Liver (tissue), 9 donors: Measurements from ENCODE around the gene SUGCT. TPM values are rescaled to one million over a fixed set of nuclear protein-coding genes. Genes with fewer than 3 reads are reported as not detected.

Experiments
- DNase-seq: peaks from one replicate; pipeline ENCODE4 v3.0.0-alpha.2; 2017; ENCODE audit warnings: low spot score
- H3K27ac ChIP-seq, 2 donors: one replicate each; pipeline ENCODE4 v1.7.0; 2013; ENCODE audit warnings: inconsistent platforms in 2 of 2, low read length in 2 of 2, control low read depth in 1 of 2, low read depth in 1 of 2, mild to moderate bottlenecking in 1 of 2
- H3K27me3 ChIP-seq, 4 donors: one replicate each; pipeline versions ENCODE4 v1.6.1 to v1.7.0; 2013; ENCODE audit warnings: low read length in 3 of 4, inconsistent platforms in 1 of 4, mild to moderate bottlenecking in 1 of 4, moderate library complexity in 1 of 4; ENCODE audit not compliant: control insufficient read depth in 4 of 4, insufficient read depth in 4 of 4
- H3K36me3 ChIP-seq, 4 donors: one replicate each; pipeline versions ENCODE4 v1.6.1 to v1.7.0; 2013; ENCODE audit warnings: low read length in 3 of 4, mild to moderate bottlenecking in 3 of 4, low read depth in 1 of 4, moderate library complexity in 1 of 4; ENCODE audit not compliant: control insufficient read depth in 4 of 4, insufficient read depth in 3 of 4
- H3K4me1 ChIP-seq, 4 donors: one replicate each; pipeline versions ENCODE4 v1.6.1 to v1.7.0; 2013; ENCODE audit warnings: low read length in 3 of 4, mild to moderate bottlenecking in 3 of 4, moderate library complexity in 1 of 4; ENCODE audit not compliant: control insufficient read depth in 4 of 4, insufficient read depth in 4 of 4
- H3K4me3 ChIP-seq, 3 donors: one replicate each; pipeline versions ENCODE4 v1.6.1 to v1.7.0; 2013; ENCODE audit warnings: low read length in 3 of 3, control low read depth in 1 of 3, low read depth in 1 of 3, mild to moderate bottlenecking in 1 of 3
- H3K9ac ChIP-seq, 2 donors: one replicate each; pipeline ENCODE4 v1.7.0; 2013; ENCODE audit warnings: low read length in 2 of 2, mild to moderate bottlenecking in 2 of 2, moderate library complexity in 2 of 2, control low read depth in 1 of 2, low read depth in 1 of 2
- H3K9me3 ChIP-seq, 4 donors: one replicate each; pipeline versions ENCODE4 v1.6.1 to v1.7.0; 2013; ENCODE audit warnings: low read length in 3 of 4; ENCODE audit not compliant: control insufficient read depth in 4 of 4
- ATF3 ChIP-seq: IDR thresholded peaks from 2 replicates; pipeline ENCODE4 v1.6.1; 2016; ENCODE audit warnings: antibody characterized with exemption
- CTCF ChIP-seq: fragments of 150-350 bp; IDR thresholded peaks from 2 replicates; pipeline ENCODE4 v1.5.1; 2017; ENCODE audit warnings: improper control_type of control experiment, low read depth, low read length; ENCODE audit not compliant: missing input control
- FOXA1 ChIP-seq: IDR thresholded peaks from 2 replicates; pipeline ENCODE4 v1.6.1; 2016; ENCODE audit warnings: antibody characterized with exemption
- FOXA2 ChIP-seq: IDR thresholded peaks from 2 replicates; pipeline ENCODE4 v1.6.1; 2016; ENCODE audit warnings: antibody characterized with exemption
- GABPA ChIP-seq, 2 donors: IDR thresholded peaks in 1 of 2; conservative IDR thresholded peaks in 1 of 2; 2 replicates each; pipeline ENCODE4 v1.6.1; 2016; ENCODE audit warnings: antibody characterized with exemption in 2 of 2, mild to moderate bottlenecking in 1 of 2, moderate library complexity in 1 of 2
- HNF4A ChIP-seq, 2 donors: conservative IDR thresholded peaks; 2 replicates each; pipeline ENCODE4 v1.6.1; 2016; ENCODE audit warnings: antibody characterized with exemption in 2 of 2, mild to moderate bottlenecking in 2 of 2
- HNF4G ChIP-seq: IDR thresholded peaks from 2 replicates; pipeline ENCODE4 v1.6.1; 2016; ENCODE audit warnings: antibody characterized with exemption
- JUND ChIP-seq, 2 donors: IDR thresholded peaks; 2 replicates each; pipeline ENCODE4 v1.6.1; 2016; ENCODE audit warnings: antibody characterized with exemption in 2 of 2
- MAX ChIP-seq: IDR thresholded peaks from 2 replicates; pipeline ENCODE4 v1.6.1; 2016; ENCODE audit warnings: antibody characterized with exemption
- NR2F2 ChIP-seq: IDR thresholded peaks from 2 replicates; pipeline ENCODE4 v1.6.1; 2016; ENCODE audit warnings: antibody characterized with exemption
- RAD21 ChIP-seq, 2 donors: IDR thresholded peaks; 2 replicates each; pipeline ENCODE4 v1.6.1; 2016; ENCODE audit warnings: antibody characterized with exemption in 2 of 2, mild to moderate bottlenecking in 2 of 2
- REST ChIP-seq: IDR thresholded peaks from 2 replicates; pipeline ENCODE4 v1.6.1; 2016; ENCODE audit warnings: antibody characterized with exemption, mild to moderate bottlenecking
- RXRA ChIP-seq, 2 donors: IDR thresholded peaks; 2 replicates each; pipeline ENCODE4 v1.6.1; 2017 to 2018; ENCODE audit warnings: antibody characterized with exemption in 2 of 2, mild to moderate bottlenecking in 1 of 2
- SP1 ChIP-seq: IDR thresholded peaks from 2 replicates; pipeline ENCODE4 v1.6.1; 2018; ENCODE audit warnings: antibody characterized with exemption, mild to moderate bottlenecking
- TAF1 ChIP-seq: conservative IDR thresholded peaks from 2 replicates; pipeline ENCODE4 v1.6.1; 2016; ENCODE audit warnings: antibody characterized with exemption, mild to moderate bottlenecking
- YY1 ChIP-seq: IDR thresholded peaks from 2 replicates; pipeline ENCODE4 v1.6.1; 2016; ENCODE audit warnings: antibody characterized with exemption, mild to moderate bottlenecking
- ZBTB33 ChIP-seq: IDR thresholded peaks from 2 replicates; pipeline ENCODE4 v1.6.1; 2016; ENCODE audit warnings: antibody characterized with exemption
- WGBS: extraction: QIAGEN DNeasy Blood & Tissue Kit; methylation state at CpG from one replicate; pipeline ENCODE4 v1.1.7; 2013; 5-methylcytosine and 5-hydroxymethylcytosine counted together
- polyA plus RNA-seq, 2 donors: library from polyadenylated mRNA; stranded (reverse) in 1 of 2; unstranded in 1 of 2; fragments of 200-250 nt in 1 of 2; fragments of >200 nt in 1 of 2; fragmentation: Nextera tagmentation in 1 of 2; extraction: Ambion mirVana in 1 of 2; gene quantifications; one replicate each; pipeline versions ENCODE4 v1.2.1 to v1.2.3, GENCODE V29; 2013 to 2015
- total RNA-seq, 2 donors: library from RNA; depleted of rRNA; stranded (reverse); fragments of >200 nt; gene quantifications; one replicate each; pipeline ENCODE4 v1.2.3, GENCODE V29; 2014
- donor health status: healthy.
- donor health status: healthy.
- donor health status: healthy.
- donor health status: healthy.
- donor health status: healthy.

SUGCT gene
- total and polyA plus RNA-seq, 4 donors, result 6.2 to 11.9 (median 9.9) TPM

GRCh38 chr7:40899636-40900507 lies 765.1 kb downstream of the SUGCT start (continued):
- TF ChIP-seq REST (no peak), SP1 (no peak), HNF4A (conservative IDR thresholded peaks at IDR 0.05) (no peak), RAD21 (IDR thresholded peaks at IDR 0.05) (no peak)

GRCh38 chr7:40903872-40904271 lies 769.1 kb downstream of the SUGCT start:
- no peaks in the 10 kb centered on the region for H3K4me1 ChIP-seq
- H3K9ac ChIP-seq, result no peak overlapping the region
- no peak for DNase-seq
- H3K9me3 ChIP-seq, result no peaks in the 10 kb centered on the region
- H3K27ac ChIP-seq, result no peak overlapping the region
- WGBS, result 86% methylated on average over 10 of the region's 10 CpGs
- H3K27me3 ChIP-seq, result no peaks in the 10 kb centered on the region
- TF ChIP-seq TAF1, result no peak
- no peak for TF ChIP-seq SP1
- TF ChIP-seq RAD21 (IDR thresholded peaks at IDR 0.05), result no peak
- no peak for TF ChIP-seq FOXA1
- no peak for TF ChIP-seq NR2F2
- TF ChIP-seq RXRA (IDR thresholded peaks at IDR 0.05), result no peak
- no peak for TF ChIP-seq ZBTB33
- TF ChIP-seq HNF4G, result no peak
- no peak for TF ChIP-seq ATF3
- no peak for TF ChIP-seq FOXA2
- TF ChIP-seq CTCF, result no peak
- TF ChIP-seq REST, result no peak
- TF ChIP-seq JUND (IDR thresholded peaks at IDR 0.05), result no peak
- no peak for TF ChIP-seq HNF4A (conservative IDR thresholded peaks at IDR 0.05)
- TF ChIP-seq YY1, result no peak
- TF ChIP-seq MAX, result no peak
- TF ChIP-seq GABPA (IDR thresholded peaks at IDR 0.05 in 1 of 2, conservative IDR thresholded peaks at IDR 0.05 in 1 of 2), result no peak
- no peaks in the 10 kb centered on the region for H3K36me3 ChIP-seq
- H3K4me3 ChIP-seq, result no peak overlapping the region
